ELF-1 (cell line): ENCODE results near the gene IL6R.

ENCODE experiments used
- DNase-seq: peaks from one replicate; pipeline ENCODE4 v3.0.0-alpha.2; 2016; ENCODE audit warnings: low read depth, low spot score

Gene IL6R

DNA sequence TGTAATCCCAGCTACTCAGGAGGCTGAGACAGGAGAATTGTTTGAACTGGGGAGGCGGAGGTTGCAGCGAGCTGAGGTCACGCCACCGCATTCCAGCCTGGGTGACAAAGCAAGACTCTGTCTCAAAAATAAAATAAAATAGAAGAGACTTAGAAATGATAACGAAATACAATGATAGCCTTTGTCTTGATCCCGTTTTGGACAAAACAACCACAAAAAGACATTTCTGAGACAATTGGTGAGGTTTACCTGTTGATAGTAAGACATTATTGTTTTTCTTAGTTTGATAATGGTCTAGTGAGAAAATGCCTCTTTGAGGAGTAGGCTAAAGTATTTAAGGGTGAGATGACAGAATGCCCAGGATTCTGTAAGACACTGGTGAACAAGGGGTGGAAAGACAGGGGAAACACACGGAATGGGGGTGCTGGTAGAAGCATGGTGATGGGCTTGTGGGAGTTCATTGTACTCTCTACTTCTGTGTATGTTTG lies 109.0 kb downstream of the IL6R start:
- no peak for DNase-seq

DNA sequence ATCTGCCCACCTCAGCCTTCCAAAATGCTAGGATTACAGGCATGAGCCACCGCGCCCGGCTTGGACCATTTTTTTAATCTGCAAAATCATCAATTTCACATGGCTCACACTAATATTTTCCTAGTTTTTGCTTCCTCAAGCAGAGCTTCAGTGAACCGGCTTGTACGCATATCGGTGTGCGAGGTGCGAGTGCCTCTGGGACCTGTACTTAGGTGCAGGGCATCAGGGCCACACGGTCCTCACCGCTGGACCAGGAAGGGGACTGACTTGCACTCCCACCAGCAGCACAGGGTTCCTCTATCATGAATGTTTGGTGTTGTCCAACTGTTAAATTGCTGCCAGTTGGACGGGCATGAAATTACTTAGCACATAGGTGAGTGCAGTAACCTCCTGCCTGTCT lies 112.5 kb downstream of the IL6R start:
- no peak for DNase-seq
